Left lung (tissue), 10 donors: Measurements from ENCODE around the gene SETDB2. TPM values are rescaled to one million over a fixed set of nuclear protein-coding genes. Genes with fewer than 3 reads are reported as not detected.

Experiments used
- ATAC-seq: fragments of 200-7000 bp; cut with Tn5 transposase; one replicate; pipeline ENCODE4 v1.9.1; 2020; ENCODE audit warnings: moderate library complexity
- DNase-seq, 4 donors: peaks; one replicate each; pipeline ENCODE4 v3.0.0-alpha.2; 2013 to 2020
- H3K27ac ChIP-seq, 2 donors: fragments of 200-600 bp; sonication (generic) in 1 of 2; one replicate each; pipeline versions ENCODE4 v1.5.0 to v1.8.0; 2020 to 2021
- H3K27me3 ChIP-seq, 2 donors: fragments of 200-600 bp; sonication (generic) in 1 of 2; one replicate each; pipeline versions ENCODE4 v1.5.0 to v1.8.0; 2020 to 2021
- H3K36me3 ChIP-seq, 2 donors: fragments of 200-600 bp; sonication (generic) in 1 of 2; one replicate each; pipeline versions ENCODE4 v1.5.0 to v1.8.0; 2020 to 2021
- H3K4me1 ChIP-seq, 2 donors: fragments of 200-600 bp; one replicate each; pipeline ENCODE4 v1.8.0; 2021
- H3K4me3 ChIP-seq, 2 donors: fragments of 200-600 bp; sonication (generic) in 1 of 2; one replicate each; pipeline versions ENCODE4 v1.5.0 to v1.8.0; 2020 to 2021; ENCODE audit warnings: mild to moderate bottlenecking in 1 of 2
- H3K9me3 ChIP-seq, 2 donors: fragments of 200-600 bp; sonication (generic) in 1 of 2; one replicate each; pipeline versions ENCODE4 v1.5.0 to v1.8.0; 2020 to 2021
- intact Hi-C, 2 donors: fragments of 100-400 bp; cut with DNase I; formaldehyde crosslinking; loops; one replicate each; pipeline versions ENCODE4 v1.11.2 to v1.14.2; 2022
- polyA plus RNA-seq, 6 donors: library from polyadenylated mRNA; unstranded; fragments of 120-200 nt; gene quantifications; one replicate each; pipeline ENCODE4 v1.2.1, GENCODE V29; 2013; ENCODE audit not compliant: insufficient read length in 6 of 6
- total RNA-seq, 2 donors: library from RNA; stranded (reverse); fragmentation: NEBNext Ultra II Directional; extraction: Animal tissue kit (Norgen Biotek cat#: 25700); gene quantifications; one replicate each; pipeline ENCODE4 v1.2.1, GENCODE V29; 2021
- TF ChIP-seq, protein P1 (sequence below), 2 donors: fragments of 200-600 bp; sonication (generic) in 1 of 2; IDR thresholded peaks; one replicate each; pipeline versions ENCODE4 v1.5.0 to v1.8.0; 2021; ENCODE audit warnings: antibody characterized with exemption in 2 of 2
- donor health status: DM: no; HTN: yes; CAD: no.
- donor health status: DM: no; HTN: no; CAD: no.

SETDB2 gene
- total and polyA plus RNA-seq, 8 donors = 11.4 to 19.6 (median 18.7) TPM

- intact Hi-C loops = no loop called here
These were observed 10.4 kb downstream of the SETDB2 start for GRCh38 chr13:49454388-49455006.

GRCh38 chr13:49455007-49455398, 10.9 kb downstream of the SETDB2 start:
- Histone ChIP-seq H3K4me1 (peaks cover 0 to 8% of the 10 kb centered on the region in 2 donors), H3K36me3 (peaks cover 0 to 8% of the 10 kb centered on the region in 2 donors), H3K27me3 (no peaks in the 10 kb centered on the region), H3K27ac (peak overlapping the region in 1 of 2 donors; percentile 3), H3K9me3 (no peaks in the 10 kb centered on the region), H3K4me3 (no peak overlapping the region)
- TF ChIP-seq, protein P1, sequence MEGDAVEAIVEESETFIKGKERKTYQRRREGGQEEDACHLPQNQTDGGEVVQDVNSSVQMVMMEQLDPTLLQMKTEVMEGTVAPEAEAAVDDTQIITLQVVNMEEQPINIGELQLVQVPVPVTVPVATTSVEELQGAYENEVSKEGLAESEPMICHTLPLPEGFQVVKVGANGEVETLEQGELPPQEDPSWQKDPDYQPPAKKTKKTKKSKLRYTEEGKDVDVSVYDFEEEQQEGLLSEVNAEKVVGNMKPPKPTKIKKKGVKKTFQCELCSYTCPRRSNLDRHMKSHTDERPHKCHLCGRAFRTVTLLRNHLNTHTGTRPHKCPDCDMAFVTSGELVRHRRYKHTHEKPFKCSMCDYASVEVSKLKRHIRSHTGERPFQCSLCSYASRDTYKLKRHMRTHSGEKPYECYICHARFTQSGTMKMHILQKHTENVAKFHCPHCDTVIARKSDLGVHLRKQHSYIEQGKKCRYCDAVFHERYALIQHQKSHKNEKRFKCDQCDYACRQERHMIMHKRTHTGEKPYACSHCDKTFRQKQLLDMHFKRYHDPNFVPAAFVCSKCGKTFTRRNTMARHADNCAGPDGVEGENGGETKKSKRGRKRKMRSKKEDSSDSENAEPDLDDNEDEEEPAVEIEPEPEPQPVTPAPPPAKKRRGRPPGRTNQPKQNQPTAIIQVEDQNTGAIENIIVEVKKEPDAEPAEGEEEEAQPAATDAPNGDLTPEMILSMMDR (IDR thresholded peaks at IDR 0.05) = no peak
- intact Hi-C loops = no loop called here
- ATAC-seq (no peak), DNase-seq (no peak)

More at GRCh38 chr13:49454388-49455006, 10.4 kb downstream of the SETDB2 start:
- H3K36me3 ChIP-seq = peaks cover 0 to 8% of the 10 kb centered on the region in 2 donors
- H3K27me3 ChIP-seq = no peaks in the 10 kb centered on the region
- H3K4me1 ChIP-seq = peaks cover 0 to 8% of the 10 kb centered on the region in 2 donors
- no peak for ATAC-seq
- H3K4me3 ChIP-seq = no peak overlapping the region
- TF ChIP-seq, protein P1 (IDR thresholded peaks at IDR 0.05) = no peak
- no peak for DNase-seq
- peak overlapping the region in 1 of 2 donors; percentile 3 for H3K27ac ChIP-seq
- no peaks in the 10 kb centered on the region for H3K9me3 ChIP-seq

GRCh38 chr13:49456156-49456555, 12.1 kb downstream of the SETDB2 start:
- Histone ChIP-seq H3K27me3 (no peaks in the 10 kb centered on the region), H3K36me3 (peaks cover 0 to 18% of the 10 kb centered on the region in 2 donors), H3K27ac (no peak overlapping the region), H3K4me1 (peaks cover 0 to 8% of the 10 kb centered on the region in 2 donors), H3K4me3 (no peak overlapping the region), H3K9me3 (no peaks in the 10 kb centered on the region)
- TF ChIP-seq, protein P1 (IDR thresholded peaks at IDR 0.05) = no peak
- intact Hi-C loops = no loop called here
- no peak for ATAC-seq
- DNase-seq = no peak

DNA sequence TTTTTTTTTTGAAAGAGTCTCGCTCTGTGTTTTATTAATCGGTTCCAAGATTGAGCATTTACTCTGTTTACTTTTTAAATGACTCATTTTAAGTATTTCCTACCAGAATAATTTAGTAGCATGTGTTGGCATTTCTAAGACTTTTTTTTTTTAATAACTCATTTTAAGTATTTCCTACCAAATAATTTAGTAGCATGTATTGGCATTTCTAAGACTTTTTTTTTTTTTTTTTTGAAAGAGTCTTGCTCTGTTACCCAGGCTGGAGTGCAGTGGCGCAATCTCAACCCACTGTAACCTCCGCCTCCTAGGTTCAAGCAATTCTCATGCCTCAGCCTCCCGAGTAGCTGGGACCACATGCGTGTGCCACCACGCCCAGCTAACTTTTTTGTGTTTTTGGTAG, 13.1 kb downstream of the SETDB2 start:
- no peaks in the 10 kb centered on the region for H3K9me3 ChIP-seq
- TF ChIP-seq, protein P1 (IDR thresholded peaks at IDR 0.05) = no peak
- intact Hi-C loops = no loop called here
- H3K4me3 ChIP-seq = no peak overlapping the region
- peaks cover 0 to 23% of the 10 kb centered on the region in 2 donors for H3K36me3 ChIP-seq
- DNase-seq (no peak), ATAC-seq (peak; percentile 43)
- no peak overlapping the region for H3K27ac ChIP-seq
- peaks cover 0 to 8% of the 10 kb centered on the region in 2 donors for H3K4me1 ChIP-seq
- no peaks in the 10 kb centered on the region for H3K27me3 ChIP-seq

DNA sequence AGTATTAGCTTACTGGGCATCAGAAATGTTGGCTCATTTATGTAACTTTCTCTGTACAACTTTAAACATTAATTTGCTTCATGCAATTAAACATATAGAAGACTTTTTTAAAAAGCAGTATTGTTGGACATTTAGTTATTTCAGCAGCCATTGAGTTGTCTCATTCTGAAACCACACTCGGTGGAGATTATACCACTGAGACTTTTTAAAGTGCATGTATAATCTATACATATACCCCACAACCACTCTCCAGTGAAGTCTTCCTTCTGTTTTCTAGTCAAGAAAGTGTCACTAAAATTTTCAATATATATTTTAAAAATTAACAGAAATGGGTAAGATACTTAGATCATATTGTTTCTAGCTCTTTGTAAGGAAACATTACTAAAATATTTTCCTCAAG, 15.5 kb downstream of the SETDB2 start:
- Histone ChIP-seq H3K27me3 (no peaks in the 10 kb centered on the region), H3K4me3 (no peak overlapping the region), H3K4me1 (peaks cover 0 to 4% of the 10 kb centered on the region in 2 donors), H3K36me3 (peaks cover 0 to 44% of the 10 kb centered on the region in 2 donors), H3K27ac (no peak overlapping the region), H3K9me3 (peaks cover 0 to 15% of the 10 kb centered on the region in 2 donors)
- TF ChIP-seq, protein P1 (IDR thresholded peaks at IDR 0.05) = no peak
- intact Hi-C loops = no loop called here
- no peak for ATAC-seq
- DNase-seq = no peak
